PC-9 (cell line): Measurements from ENCODE around the gene RIOK3. TPM values are rescaled to one million over a fixed set of nuclear protein-coding genes. Genes with fewer than 3 reads are reported as not detected.

Source experiments
- BruUV-seq: library from RNA; stranded (reverse); fragments of 400-500 nt; replicated peaks from 2 replicates; lab custom pipeline; 2021; lab: Mats Ljungman, UMichigan
- CTCF ChIA-PET: fragments of 300-600 bp; sonication (Branson Sonifier 250); formaldehyde crosslinking; loops from one replicate; lab custom pipeline; 2022; ENCODE audit warnings: antibody characterized with exemption; lab: Charles Lee
- POLR2A ChIA-PET: fragments of 300-600 bp; sonication (Branson Sonifier 250); formaldehyde crosslinking; loops from one replicate; lab custom pipeline; 2022; ENCODE audit warnings: antibody characterized with exemption; ENCODE audit not compliant: unreplicated experiment; lab: Charles Lee
- DNase-seq, 2 experiments: peaks; one replicate each; pipeline versions ENCODE4 v3.0.0 to v3.0.0-alpha.2; 2015 to 2022; ENCODE audit warnings: mixed read lengths in 1 of 2
- H2AFZ ChIP-seq: fragments of 200-600 bp; sonication (generic); 2 replicates; pipeline ENCODE4 v1.8.1; 2017; ENCODE audit warnings: antibody characterized with exemption
- H3F3A ChIP-seq: fragments of 200-600 bp; sonication (generic); 2 replicates; pipeline ENCODE4 v1.8.1; 2017; ENCODE audit warnings: antibody characterized with exemption, mild to moderate bottlenecking, low read depth; ENCODE audit not compliant: insufficient read depth
- H3K27ac ChIP-seq: fragments of 200-600 bp; sonication (generic); 2 replicates; pipeline ENCODE4 v1.6.1; 2016; ENCODE audit warnings: mixed run types
- H3K27me3 ChIP-seq: fragments of 200-600 bp; sonication (generic); 2 replicates; pipeline ENCODE4 v1.6.1; 2016; ENCODE audit warnings: low read depth, mixed run types; ENCODE audit not compliant: insufficient read depth
- H3K36me3 ChIP-seq: fragments of 200-600 bp; sonication (generic); 2 replicates; pipeline ENCODE4 v1.6.1; 2016; ENCODE audit warnings: low read depth, mixed run types
- H3K4me1 ChIP-seq: fragments of 200-600 bp; sonication (generic); replicated peaks from 2 replicates; pipeline ENCODE4 v1.6.1; 2016; ENCODE audit warnings: mixed run types; ENCODE audit not compliant: insufficient read depth
- H3K4me2 ChIP-seq: fragments of 200-600 bp; sonication (generic); 2 replicates; pipeline ENCODE4 v1.6.1; 2017; ENCODE audit warnings: mixed run types
- H3K4me3 ChIP-seq: fragments of 200-600 bp; sonication (generic); 2 replicates; pipeline ENCODE4 v1.6.1; 2016; ENCODE audit warnings: mixed run types
- H3K79me2 ChIP-seq: fragments of 200-600 bp; sonication (generic); 2 replicates; pipeline ENCODE4 v1.6.1; 2017; ENCODE audit warnings: low read depth, mixed run types
- H3K9me2 ChIP-seq: fragments of 200-600 bp; sonication (generic); 2 replicates; pipeline ENCODE4 v1.8.1; 2017; ENCODE audit warnings: mild to moderate bottlenecking; ENCODE audit not compliant: insufficient read depth
- H3K9me3 ChIP-seq: fragments of 200-600 bp; sonication (generic); 2 replicates; pipeline ENCODE4 v1.8.1; 2016; ENCODE audit warnings: low read depth; ENCODE audit not compliant: insufficient read depth
- H4K20me1 ChIP-seq: fragments of 200-600 bp; sonication (generic); 2 replicates; pipeline ENCODE4 v1.8.1; 2017; ENCODE audit not compliant: insufficient read depth
- EZH2 ChIP-seq: fragments of 200-600 bp; sonication (generic); IDR thresholded peaks from 2 replicates; pipeline ENCODE4 v1.8.0; 2017; ENCODE audit warnings: antibody characterized with exemption, low read depth
- intact Hi-C: fragments of 100-400 bp; cut with micrococcal nuclease; formaldehyde crosslinking; loops from one replicate; pipeline ENCODE4 v1.10.0; 2022; ENCODE audit not compliant: unreplicated experiment
- total RNA-seq: library from RNA; stranded (reverse); gene quantifications from 2 replicates; pipeline ENCODE4 v1.2.3, GENCODE V29; 2021
- TF ChIP-seq, protein P1 (sequence below): fragments of 200-600 bp; sonication (generic); conservative IDR thresholded peaks from 2 replicates; pipeline ENCODE4 v1.6.1; 2017; ENCODE audit warnings: mixed run types, antibody characterized with exemption, mild to moderate bottlenecking, moderate library complexity

Gene RIOK3
- total RNA-seq, 1 experiment from 2014 or later: 39.9 TPM

DNA sequence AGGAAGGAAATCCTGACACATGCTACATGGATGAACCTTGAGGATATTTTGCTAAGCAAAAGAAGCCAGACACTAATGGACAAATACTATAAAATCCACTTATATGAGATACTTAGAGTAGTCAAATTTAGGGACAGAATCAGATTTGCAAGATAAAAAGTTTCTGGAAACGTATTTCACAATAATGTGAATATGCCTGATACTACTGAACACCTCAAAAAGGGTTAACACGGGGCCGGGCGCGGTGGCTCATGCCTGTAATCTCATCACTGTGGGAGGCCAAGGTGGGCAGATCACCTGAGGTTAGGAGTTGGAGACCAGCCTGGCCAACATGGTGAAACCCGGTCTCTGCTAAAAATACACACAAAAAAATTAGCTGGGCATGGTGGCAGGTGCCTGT lies 48.5 kb downstream of the RIOK3 start:
- intact Hi-C loops: loop anchor here (5.0 to 10.0 kb wide), 4 partner anchors 79 to 687 kb away; no protein-coding TSS in a partner anchor
- H3K9me2 ChIP-seq: no peaks in the 10 kb centered on the region
- no peak for DNase-seq

DNA sequence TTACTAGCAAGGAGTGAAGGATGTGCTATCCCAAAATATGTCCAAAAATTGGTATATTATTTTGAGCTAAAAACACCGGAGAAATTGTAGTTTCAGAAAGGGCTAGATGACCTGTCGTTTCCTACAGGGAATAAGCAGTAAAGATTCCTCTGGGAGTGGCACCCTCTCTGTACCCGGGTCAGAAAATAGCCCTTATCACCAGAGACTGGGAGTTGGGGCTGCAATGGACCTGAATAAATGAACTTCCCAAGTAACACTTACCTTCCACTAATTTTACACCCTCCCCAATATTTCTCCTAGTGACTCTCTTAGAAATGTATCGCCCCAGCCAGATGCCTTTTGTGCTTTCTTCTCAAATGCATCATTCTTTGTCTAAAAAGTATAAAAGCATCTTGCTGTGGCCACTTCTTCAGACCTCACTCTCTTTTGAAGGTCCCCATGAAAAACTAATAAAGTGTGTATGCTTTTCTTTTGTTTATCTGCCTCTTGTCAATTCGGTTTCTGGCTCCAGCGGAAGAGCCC lies 49.5 kb downstream of the RIOK3 start:
- BruUV-seq: TSS peak; percentile 94
- Histone ChIP-seq H3K9me3 (no peaks in the 10 kb centered on the region), H3K4me2 (peak overlapping the region; percentile 81), H3K79me2 (peaks cover 20% of the 10 kb centered on the region), H3K27me3 (no peaks in the 10 kb centered on the region), H3F3A (no peaks in the 10 kb centered on the region), H3K4me3 (peak overlapping the region; percentile 77), H3K36me3 (no peaks in the 10 kb centered on the region), H4K20me1 (peaks cover 4% of the 10 kb centered on the region; the same call in 1 of the 2 replicates), H3K9me2 (no peaks in the 10 kb centered on the region), H3K27ac (peak overlapping the region; percentile 64), H2AFZ (peak overlapping the region; percentile 84), H3K4me1 (peaks cover 13% of the 10 kb centered on the region)
- intact Hi-C loops: loop anchor here (5.0 to 10.0 kb wide), 4 partner anchors 80 to 688 kb away; no protein-coding TSS in a partner anchor
- TF ChIP-seq, protein P1, sequence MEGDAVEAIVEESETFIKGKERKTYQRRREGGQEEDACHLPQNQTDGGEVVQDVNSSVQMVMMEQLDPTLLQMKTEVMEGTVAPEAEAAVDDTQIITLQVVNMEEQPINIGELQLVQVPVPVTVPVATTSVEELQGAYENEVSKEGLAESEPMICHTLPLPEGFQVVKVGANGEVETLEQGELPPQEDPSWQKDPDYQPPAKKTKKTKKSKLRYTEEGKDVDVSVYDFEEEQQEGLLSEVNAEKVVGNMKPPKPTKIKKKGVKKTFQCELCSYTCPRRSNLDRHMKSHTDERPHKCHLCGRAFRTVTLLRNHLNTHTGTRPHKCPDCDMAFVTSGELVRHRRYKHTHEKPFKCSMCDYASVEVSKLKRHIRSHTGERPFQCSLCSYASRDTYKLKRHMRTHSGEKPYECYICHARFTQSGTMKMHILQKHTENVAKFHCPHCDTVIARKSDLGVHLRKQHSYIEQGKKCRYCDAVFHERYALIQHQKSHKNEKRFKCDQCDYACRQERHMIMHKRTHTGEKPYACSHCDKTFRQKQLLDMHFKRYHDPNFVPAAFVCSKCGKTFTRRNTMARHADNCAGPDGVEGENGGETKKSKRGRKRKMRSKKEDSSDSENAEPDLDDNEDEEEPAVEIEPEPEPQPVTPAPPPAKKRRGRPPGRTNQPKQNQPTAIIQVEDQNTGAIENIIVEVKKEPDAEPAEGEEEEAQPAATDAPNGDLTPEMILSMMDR: peak; percentile 26; the same call in 1 of the 2 replicates
- no peak for TF ChIP-seq EZH2
- CTCF ChIA-PET: no interaction called here
- POLR2A ChIA-PET: no interaction called here
- DNase-seq: no peak

More for the DNA sequence above, 48.5 kb downstream of the RIOK3 start:
- POLR2A ChIA-PET: interaction anchor here (0.8 kb wide), 1 partner anchor 25 kb away, joined by 5 read pairs; no protein-coding TSS in a partner anchor
- Histone ChIP-seq H3K27ac (no peak overlapping the region), H3K4me3 (no peak overlapping the region), H3K4me1 (peaks cover 13% of the 10 kb centered on the region), H2AFZ (no peak overlapping the region), H3K4me2 (no peak overlapping the region), H3K9me3 (no peaks in the 10 kb centered on the region), H3F3A (no peaks in the 10 kb centered on the region), H4K20me1 (peaks cover 4% of the 10 kb centered on the region; the same call in 1 of the 2 replicates), H3K36me3 (no peaks in the 10 kb centered on the region), H3K27me3 (no peaks in the 10 kb centered on the region), H3K79me2 (peaks cover 20% of the 10 kb centered on the region)
- TF ChIP-seq, protein P1: no peak
- TF ChIP-seq EZH2: no peak
- CTCF ChIA-PET: no interaction called here
- no TSS peak for BruUV-seq

DNA sequence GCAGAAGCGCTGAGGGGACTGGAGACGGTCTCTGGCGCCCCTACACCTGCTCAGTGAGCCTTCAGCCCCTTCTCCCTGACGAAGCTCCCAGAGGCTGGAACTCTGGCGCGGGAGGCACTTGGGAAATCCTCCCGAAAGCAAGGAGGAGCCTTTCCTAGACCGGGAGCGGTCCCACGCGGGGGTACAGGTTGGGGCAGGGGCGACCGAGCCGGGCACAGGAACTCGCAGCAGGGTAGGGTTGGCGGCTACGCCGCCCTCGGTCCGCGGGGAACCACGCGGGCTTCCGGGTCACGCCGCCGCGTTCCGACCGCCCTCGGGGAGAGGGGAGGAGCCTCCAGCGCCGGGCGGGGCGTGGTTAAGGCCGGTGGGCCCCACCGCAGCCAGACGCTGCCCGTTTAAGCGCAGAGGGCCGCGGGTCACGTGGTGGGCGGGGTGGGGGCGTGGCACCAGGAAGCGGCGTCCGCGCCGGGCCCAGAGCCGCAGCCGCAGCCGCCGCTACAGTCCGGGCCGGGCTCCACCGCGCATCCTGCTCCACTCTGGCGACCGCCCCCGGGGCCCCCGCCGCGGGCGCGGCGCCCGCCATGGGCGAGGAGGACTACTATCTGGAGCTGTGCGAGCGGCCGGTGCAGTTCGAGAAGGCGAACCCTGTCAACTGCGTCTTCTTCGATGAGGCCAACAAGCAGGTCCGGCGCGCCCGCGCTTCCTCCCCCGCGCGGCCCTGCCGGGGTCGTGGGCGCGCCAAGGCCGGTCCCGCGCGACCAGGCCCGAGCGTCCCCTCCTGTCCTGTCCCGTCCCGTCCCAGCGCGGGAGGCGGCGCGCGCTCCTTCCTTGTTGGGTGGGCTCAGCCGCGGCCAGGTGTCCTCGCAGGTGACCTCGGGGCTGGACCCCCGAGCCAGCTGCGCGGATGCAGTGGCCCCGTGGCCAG lies 50.2 kb downstream of the RIOK3 start, which contains the start of gene RMC1:
RMC1 (plus strand) TSS at position 474 of the 925 bp plus-strand sequence; CDS start at position 582, 108 bp downstream.
- H3F3A ChIP-seq: no peaks in the 10 kb centered on the region
- peak within 1 kb of the TSS; percentile 88 for H2AFZ ChIP-seq
- no peaks in the 10 kb centered on the region for H3K36me3 ChIP-seq
- no peaks in the 10 kb centered on the region for H3K9me2 ChIP-seq
- H3K4me2 ChIP-seq: peak within 1 kb of the TSS; percentile 81
- POLR2A ChIA-PET: interaction anchor here (0.6 kb wide), 1 partner anchor 714 kb away, joined by 3 read pairs; no protein-coding TSS in a partner anchor
- peaks cover 20% of the 10 kb centered on the region for H3K79me2 ChIP-seq
- H3K4me3 ChIP-seq: peak within 1 kb of the TSS; percentile 77
- CTCF ChIA-PET: no interaction called here
- TF ChIP-seq EZH2: no peak
- TF ChIP-seq, protein P1: no peak
- BruUV-seq: no TSS peak
- no peaks in the 10 kb centered on the region for H3K9me3 ChIP-seq
- peak within 1 kb of the TSS; percentile 64 for H3K27ac ChIP-seq
- no peaks in the 10 kb centered on the region for H3K27me3 ChIP-seq
- H4K20me1 ChIP-seq: peaks cover 4% of the 10 kb centered on the region; the same call in 1 of the 2 replicates
- H3K4me1 ChIP-seq: peaks cover 13% of the 10 kb centered on the region
- intact Hi-C loops: loop anchor here (5.0 to 10.0 kb wide), 4 partner anchors 81 to 688 kb away; no protein-coding TSS in a partner anchor
- DNase-seq: peak; percentile 73 to 93
